GF-D8 (cell line): ENCODE results near the gene GALM.
A peak's percentile ranks its signal among the peaks of the same experiment; 100 is the strongest.
"Not testable (repeated sequence)": the region's sequence is repeated elsewhere in the genome, so short reads cannot be mapped to it uniquely, and the experiment has no call there.

Experiments
- DNase-seq: peaks from one replicate; lab custom pipeline; 2025; lab: John Stamatoyannopoulos, UW

The GALM gene

GRCh38 chr2:38740851-38741731, 75.2 kb downstream of the GALM start:
- DNase-seq: peak; percentile 40

- DNase-seq: no peak
Observed at GRCh38 chr2:38742797-38743559, 77.1 kb downstream of the GALM start.

GRCh38 chr2:38743672-38744398, 77.9 kb downstream of the GALM start:
- DNase-seq: no peak

GRCh38 chr2:38744399-38744780, 78.5 kb downstream of the GALM start:
- DNase-seq: no peak

- no peak for DNase-seq
Observed at GRCh38 chr2:38745267-38745666, 79.4 kb downstream of the GALM start.

- no peak for DNase-seq
Observed at GRCh38 chr2:38747007-38747424, 81.1 kb downstream of the GALM start.

GRCh38 chr2:38747819-38748218, 81.9 kb downstream of the GALM start:
- no peak for DNase-seq

GRCh38 chr2:38748391-38748790, 82.5 kb downstream of the GALM start:
- no peak for DNase-seq

GRCh38 chr2:38748943-38749804, 83.3 kb downstream of the GALM start:
- DNase-seq: no peak

GRCh38 chr2:38750011-38750890, 84.3 kb downstream of the GALM start:
- DNase-seq: peak; percentile 23

GRCh38 chr2:38750891-38751595, 85.1 kb downstream of the GALM start, which contains the start of gene SRSF7:
TSS of gene SRSF7 (minus strand) at chr2:38751361. CDS start at chr2:38751256, 105 bp downstream.
- DNase-seq: peak; percentile 97

- DNase-seq: peak; percentile 44
Observed at GRCh38 chr2:38751596-38752410, 85.9 kb downstream of the GALM start.

- DNase-seq: no peak
Observed at GRCh38 chr2:38754049-38754448, 88.1 kb downstream of the GALM start.

GRCh38 chr2:38754506-38754905, 88.6 kb downstream of the GALM start:
- no peak for DNase-seq

GRCh38 chr2:38755891-38756290, 90.0 kb downstream of the GALM start:
- DNase-seq: not testable (repeated sequence)

GRCh38 chr2:38763228-38763627, 97.3 kb downstream of the GALM start:
- no peak for DNase-seq

GRCh38 chr2:38763728-38764127, 97.8 kb downstream of the GALM start:
- DNase-seq: no peak

- DNase-seq: no peak
Observed at GRCh38 chr2:38765149-38765548, 99.2 kb downstream of the GALM start.

- no peak for DNase-seq
Observed at GRCh38 chr2:38765551-38765950, 99.6 kb downstream of the GALM start.
